HEK293T (cell line): ENCODE data around the gene SMURF1.

Experiments used
- CTCF ChIA-PET: fragments of 350-600 bp; formaldehyde crosslinking; extraction: SDS; loops from one replicate; lab custom pipeline; 2021; ENCODE audit warnings: antibody characterized with exemption, inconsistent platforms; lab: Yijun Ruan, JAX
- POLR2A ChIA-PET: fragments of 350-600 bp; formaldehyde crosslinking; extraction: SDS; loops from one replicate; lab custom pipeline; 2020; ENCODE audit warnings: antibody characterized with exemption, inconsistent platforms; lab: Yijun Ruan, JAX
- DNase-seq: peaks from one replicate; pipeline ENCODE4 v3.0.0; 2012; ENCODE audit warnings: mixed read lengths; ENCODE audit errors: extremely low spot score
- ARNT ChIP-seq: fragments of 450-650 bp; IDR thresholded peaks from 2 replicates; pipeline ENCODE4 v1.6.1; 2017; ENCODE audit warnings: mild to moderate bottlenecking
- BHLHE40 ChIP-seq: fragments of 450-650 bp; IDR thresholded peaks from 2 replicates; pipeline ENCODE4 v1.6.1; 2016; ENCODE audit warnings: mild to moderate bottlenecking, moderate library complexity, borderline replicate concordance
- CTBP1 ChIP-seq: fragments of 450-650 bp; IDR thresholded peaks from 2 replicates; pipeline ENCODE4 v1.6.1; 2016; ENCODE audit warnings: borderline replicate concordance
- ELF4 ChIP-seq: fragments of 450-650 bp; IDR thresholded peaks from 2 replicates; pipeline ENCODE4 v1.6.1; 2017; ENCODE audit warnings: antibody characterized with exemption
- FOXA1 ChIP-seq: fragments of 450-650 bp; IDR thresholded peaks from 2 replicates; pipeline ENCODE4 v1.6.1; 2016; ENCODE audit warnings: mild to moderate bottlenecking
- FOXK2 ChIP-seq: fragments of 450-650 bp; IDR thresholded peaks from 2 replicates; pipeline ENCODE4 v1.6.1; 2016; ENCODE audit warnings: mild to moderate bottlenecking
- FOXM1 ChIP-seq: fragments of 450-650 bp; IDR thresholded peaks from 2 replicates; pipeline ENCODE4 v1.6.1; 2017; ENCODE audit warnings: mild to moderate bottlenecking, borderline replicate concordance
- HDGF ChIP-seq: fragments of 450-650 bp; IDR thresholded peaks from 2 replicates; pipeline ENCODE4 v1.6.1; 2017; ENCODE audit warnings: antibody characterized with exemption, borderline replicate concordance
- L3MBTL2 ChIP-seq: fragments of 450-650 bp; conservative IDR thresholded peaks from 2 replicates; pipeline ENCODE4 v1.6.1; 2016; ENCODE audit warnings: mild to moderate bottlenecking
- LEF1 ChIP-seq: fragments of 450-650 bp; IDR thresholded peaks from 2 replicates; pipeline ENCODE4 v1.6.1; 2017; ENCODE audit warnings: mild to moderate bottlenecking, borderline replicate concordance
- NFRKB ChIP-seq: fragments of 450-650 bp; IDR thresholded peaks from 2 replicates; pipeline ENCODE4 v1.6.1; 2016; ENCODE audit warnings: mild to moderate bottlenecking, moderate library complexity
- SP1 ChIP-seq: fragments of 450-650 bp; IDR thresholded peaks from 2 replicates; pipeline ENCODE4 v1.6.1; 2017
- SUZ12 ChIP-seq: fragments of 450-650 bp; IDR thresholded peaks from 2 replicates; pipeline ENCODE4 v1.6.1; 2016; ENCODE audit warnings: mild to moderate bottlenecking
- TARDBP ChIP-seq: fragments of 450-650 bp; IDR thresholded peaks from 2 replicates; pipeline ENCODE4 v1.6.1; 2016
- ZNF384 ChIP-seq: fragments of 450-650 bp; IDR thresholded peaks from 2 replicates; pipeline ENCODE4 v1.6.1; 2016
- TF ChIP-seq, protein P1 (sequence below): fragments of 450-650 bp; IDR thresholded peaks from 2 replicates; pipeline ENCODE4 v1.6.1; 2016

Gene SMURF1

DNA sequence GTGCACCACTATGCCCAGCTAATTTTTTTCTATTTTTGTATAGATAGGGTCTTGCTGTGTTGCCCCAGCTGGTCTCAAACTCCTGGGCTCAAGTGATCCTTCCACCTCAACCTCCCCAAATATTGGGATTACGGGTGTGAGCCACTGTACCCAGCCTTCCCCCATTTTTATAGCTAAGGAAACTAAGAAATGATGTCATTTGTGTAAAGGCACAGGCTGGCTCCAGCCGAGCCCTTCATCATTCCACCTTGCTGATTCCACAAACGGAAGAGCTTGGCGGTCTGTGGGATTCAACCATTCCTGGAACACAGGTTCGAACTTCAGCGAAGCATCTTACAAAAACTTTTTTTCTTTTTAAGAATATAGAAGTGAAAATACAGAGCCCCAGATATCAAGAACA is 14.4 kb downstream of the SMURF1 start:
- no peak for DNase-seq
- no peak for TF ChIP-seq NFRKB
- no peak for TF ChIP-seq TARDBP
- no peak for TF ChIP-seq L3MBTL2
- CTCF ChIA-PET, result interaction anchor here (1.0 kb wide), 1 partner anchor 18 kb away, joined by 5 read pairs; no protein-coding TSS in a partner anchor
- POLR2A ChIA-PET, result no interaction called here

DNA sequence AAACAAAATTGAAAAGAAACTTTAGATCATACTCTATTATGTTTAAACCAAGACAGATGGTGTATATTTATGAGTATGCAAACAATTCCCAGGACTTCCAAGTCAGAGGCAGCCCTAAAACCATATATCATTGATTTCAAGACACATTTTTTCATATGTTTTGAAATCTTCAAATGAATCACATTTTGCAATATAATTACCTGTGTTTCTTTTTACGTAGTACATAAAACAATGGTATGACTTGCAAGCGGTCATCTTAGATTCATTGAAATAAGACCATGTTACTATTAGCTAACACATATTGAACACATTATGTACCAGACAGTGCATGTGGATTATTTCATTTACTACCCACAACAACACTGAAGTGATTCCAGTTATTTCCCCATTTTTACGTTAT is 14.9 kb downstream of the SMURF1 start:
- POLR2A ChIA-PET, result no interaction called here
- CTCF ChIA-PET, result interaction anchor here (1.0 kb wide), 1 partner anchor 17 kb away, joined by 5 read pairs; no protein-coding TSS in a partner anchor
- no peak for DNase-seq
- no peak for TF ChIP-seq HDGF
- TF ChIP-seq BHLHE40, result no peak
- no peak for TF ChIP-seq CTBP1
- no peak for TF ChIP-seq ELF4
- TF ChIP-seq FOXA1, result no peak
- TF ChIP-seq SP1, result no peak
- TF ChIP-seq, protein P1, sequence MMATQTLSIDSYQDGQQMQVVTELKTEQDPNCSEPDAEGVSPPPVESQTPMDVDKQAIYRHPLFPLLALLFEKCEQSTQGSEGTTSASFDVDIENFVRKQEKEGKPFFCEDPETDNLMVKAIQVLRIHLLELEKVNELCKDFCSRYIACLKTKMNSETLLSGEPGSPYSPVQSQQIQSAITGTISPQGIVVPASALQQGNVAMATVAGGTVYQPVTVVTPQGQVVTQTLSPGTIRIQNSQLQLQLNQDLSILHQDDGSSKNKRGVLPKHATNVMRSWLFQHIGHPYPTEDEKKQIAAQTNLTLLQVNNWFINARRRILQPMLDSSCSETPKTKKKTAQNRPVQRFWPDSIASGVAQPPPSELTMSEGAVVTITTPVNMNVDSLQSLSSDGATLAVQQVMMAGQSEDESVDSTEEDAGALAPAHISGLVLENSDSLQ, result no peak
- no peak for TF ChIP-seq LEF1
- TF ChIP-seq FOXM1, result no peak
- no peak for TF ChIP-seq TARDBP

- ChIA-PET POLR2A (no interaction called here), CTCF (no interaction called here)
- TF ChIP-seq TARDBP, result no peak
- TF ChIP-seq HDGF, result no peak
- TF ChIP-seq BHLHE40, result no peak
- TF ChIP-seq FOXK2, result no peak
- TF ChIP-seq, protein P1, result no peak
- no peak for TF ChIP-seq SUZ12
- no peak for DNase-seq
Observed at GRCh38 chr7:99128076-99128950, 15.6 kb downstream of the SMURF1 start.

GRCh38 chr7:99127636-99128035 is 16.3 kb downstream of the SMURF1 start:
- POLR2A ChIA-PET, result interaction anchor here (0.7 kb wide), 1 partner anchor 17 kb away, joined by 3 read pairs; no protein-coding TSS in a partner anchor
- TF ChIP-seq, protein P1, result no peak
- no peak for TF ChIP-seq FOXM1
- no peak for TF ChIP-seq SP1
- TF ChIP-seq TARDBP, result no peak
- no peak for TF ChIP-seq FOXA1
- no peak for TF ChIP-seq BHLHE40
- TF ChIP-seq ARNT, result no peak
- TF ChIP-seq FOXK2, result no peak
- TF ChIP-seq SUZ12, result no peak
- DNase-seq, result no peak
- CTCF ChIA-PET, result interaction anchor here (0.6 kb wide), 1 partner anchor 712 kb away, joined by 5 read pairs; no protein-coding TSS in a partner anchor

DNA sequence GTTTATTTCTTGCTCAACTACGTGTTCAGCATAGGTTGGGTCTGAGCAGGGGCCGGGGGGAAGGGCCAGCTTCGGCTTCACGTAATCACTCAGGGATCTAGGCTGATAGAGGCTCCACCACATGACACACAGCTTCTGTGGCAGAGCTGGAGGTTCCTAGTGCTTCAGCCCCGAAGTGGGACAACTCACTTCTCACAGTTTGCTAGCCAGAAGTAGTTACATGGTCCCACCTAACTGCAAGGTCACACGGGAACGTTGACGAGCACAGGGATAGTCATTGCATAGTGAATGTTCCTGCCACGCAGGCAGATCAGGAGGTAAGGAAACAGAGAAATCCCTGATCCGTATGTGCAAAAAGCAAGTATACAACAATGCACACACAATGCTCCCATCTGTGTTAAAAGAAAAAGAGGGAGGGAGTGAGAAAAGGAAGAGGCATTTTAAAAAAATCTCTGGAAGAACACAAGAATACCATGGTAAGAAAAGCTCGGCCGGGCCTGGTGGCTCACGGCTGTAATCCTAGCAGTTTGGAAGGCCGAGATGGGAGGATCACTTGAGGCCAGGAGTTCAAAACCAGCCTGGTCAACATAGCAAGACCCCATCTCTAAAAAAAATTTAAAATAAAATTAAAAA is 16.9 kb downstream of the SMURF1 start:
- POLR2A ChIA-PET, result interaction anchor here (0.7 kb wide), 1 partner anchor 17 kb away, joined by 3 read pairs; no protein-coding TSS in a partner anchor
- TF ChIP-seq BHLHE40, result no peak
- TF ChIP-seq NFRKB, result no peak
- no peak for TF ChIP-seq FOXA1
- no peak for TF ChIP-seq L3MBTL2
- TF ChIP-seq FOXK2, result no peak
- no peak for TF ChIP-seq ELF4
- TF ChIP-seq TARDBP, result no peak
- TF ChIP-seq LEF1, result no peak
- TF ChIP-seq SP1, result no peak
- DNase-seq, result peak; percentile 23
- CTCF ChIA-PET, result interaction anchor here (0.6 kb wide), 1 partner anchor 712 kb away, joined by 5 read pairs; no protein-coding TSS in a partner anchor

DNA sequence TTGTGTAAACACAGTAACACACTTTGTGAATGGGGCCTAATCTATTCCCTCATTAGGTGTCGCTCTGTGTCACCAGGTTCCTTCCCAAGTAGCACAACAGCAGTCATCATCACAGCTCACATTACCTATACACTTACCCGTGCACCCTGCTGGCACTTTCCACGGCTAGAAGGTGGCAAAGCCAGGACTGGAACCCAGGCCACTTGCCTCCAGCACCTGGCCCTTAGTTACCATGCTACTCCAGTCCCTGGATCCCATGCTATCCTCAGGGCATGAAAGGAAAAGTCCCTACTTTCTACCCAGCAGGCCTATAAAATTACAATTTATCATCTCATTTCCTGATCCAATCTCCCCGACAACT is 18.4 kb downstream of the SMURF1 start:
- TF ChIP-seq SUZ12, result no peak
- TF ChIP-seq ZNF384, result no peak
- TF ChIP-seq HDGF, result no peak
- TF ChIP-seq NFRKB, result no peak
- ChIA-PET CTCF (no interaction called here), POLR2A (no interaction called here)
- DNase-seq, result peak; percentile 12
